CD4-positive, alpha-beta T cell (primary cell): ENCODE results near the gene NHSL2. TPM values are rescaled to one million over a fixed set of nuclear protein-coding genes. Genes with fewer than 3 reads are reported as not detected.

ENCODE experiments used
- ATAC-seq: fragments of 200-7000 bp; cut with Tn5 transposase; one replicate; pipeline ENCODE4 v1.10.0; 2022; ENCODE audit warnings: mild to moderate bottlenecking; ENCODE audit not compliant: poor library complexity
- CTCF ChIA-PET: fragments of 350-600 bp; sonication (Branson Sonifier 250); formaldehyde crosslinking; loops from one replicate; lab custom pipeline; 2021; ENCODE audit warnings: antibody characterized with exemption, inconsistent platforms; lab: Charles Lee
- POLR2A ChIA-PET: fragments of 350-600 bp; sonication (Branson Sonifier 250); formaldehyde crosslinking; loops from one replicate; lab custom pipeline; 2021; ENCODE audit warnings: antibody characterized with exemption, inconsistent platforms; lab: Charles Lee
- DNase-seq, 14 experiments: peaks; one replicate each; pipeline ENCODE4 v3.0.0-alpha.2; 2013 to 2020; ENCODE audit warnings: mixed read lengths in 2 of 14
- H3K27ac ChIP-seq, 2 donors: one replicate each; pipeline versions ENCODE4 v1.5.1 to v1.7.0; 2013; ENCODE audit warnings: low read length in 2 of 2, low read depth in 1 of 2, mild to moderate bottlenecking in 1 of 2
- H3K27me3 ChIP-seq, 2 experiments: 1 replicate in 1 of 2; 2 replicates in 1 of 2; pipeline versions ENCODE4 v1.6.1 to v1.7.0; 2013; ENCODE audit warnings: low read length in 2 of 2, control low read depth in 1 of 2, mild to moderate bottlenecking in 1 of 2, moderate library complexity in 1 of 2; ENCODE audit not compliant: insufficient read depth in 2 of 2, control insufficient read depth in 1 of 2
- H3K36me3 ChIP-seq: one replicate; pipeline ENCODE4 v1.6.1; 2013; ENCODE audit warnings: low read length, control low read depth; ENCODE audit not compliant: insufficient read depth
- H3K4me1 ChIP-seq: one replicate; pipeline ENCODE4 v1.6.1; 2013; ENCODE audit warnings: low read length, control low read depth; ENCODE audit not compliant: insufficient read depth
- H3K4me3 ChIP-seq: one replicate; pipeline ENCODE4 v1.5.1; 2013; ENCODE audit warnings: mild to moderate bottlenecking, low read length, moderate library complexity
- H3K9me3 ChIP-seq, 2 experiments: 1 replicate in 1 of 2; 2 replicates in 1 of 2; pipeline versions ENCODE4 v1.6.1 to v1.7.0; 2013; ENCODE audit warnings: low read length in 2 of 2, mild to moderate bottlenecking in 2 of 2, control low read depth in 1 of 2, moderate library complexity in 1 of 2; ENCODE audit not compliant: control insufficient read depth in 1 of 2, insufficient read depth in 1 of 2
- H3K27ac Mint-ChIP-seq: one replicate; pipeline ENCODE4 v1.8.0; 2020; ENCODE audit warnings: mixed read lengths
- H3K27me3 Mint-ChIP-seq: one replicate; pipeline ENCODE4 v1.8.0; 2021; ENCODE audit warnings: mixed read lengths
- H3K36me3 Mint-ChIP-seq: one replicate; pipeline ENCODE4 v1.8.0; 2021; ENCODE audit warnings: low read depth, mixed read lengths
- H3K4me1 Mint-ChIP-seq: one replicate; pipeline ENCODE4 v1.8.0; 2021; ENCODE audit warnings: low read depth, mixed read lengths
- H3K4me3 Mint-ChIP-seq: one replicate; pipeline ENCODE4 v1.8.0; 2020; ENCODE audit warnings: mild to moderate bottlenecking, mixed read lengths
- H3K9me3 Mint-ChIP-seq: one replicate; pipeline ENCODE4 v1.8.0; 2020; ENCODE audit warnings: mixed read lengths
- intact Hi-C, 2 experiments: fragments of 100-400 bp; cut with DNase I in 1 of 2; cut with micrococcal nuclease in 1 of 2; formaldehyde crosslinking; loops; one replicate each; pipeline versions ENCODE4 v1.15.1 to v1.9.0; 2023 to 2025; cut with DNase I, micrococcal nuclease
- total RNA-seq, 174 experiments: library from RNA in 2 of 174; stranded (reverse) in 2 of 174; gene quantifications; one replicate each; pipeline ENCODE4 v1.2.3 and lab custom pipeline; 2021 to 2026
- TF ChIP-seq, protein P1 (sequence below): fragments of 200-600 bp; IDR thresholded peaks from one replicate; pipeline ENCODE4 v1.8.0; 2022; ENCODE audit warnings: antibody characterized with exemption, mild to moderate bottlenecking

The NHSL2 gene
- total RNA-seq, 2 experiments from 2014 or later = 1.3 to 1.5 TPM

DNA sequence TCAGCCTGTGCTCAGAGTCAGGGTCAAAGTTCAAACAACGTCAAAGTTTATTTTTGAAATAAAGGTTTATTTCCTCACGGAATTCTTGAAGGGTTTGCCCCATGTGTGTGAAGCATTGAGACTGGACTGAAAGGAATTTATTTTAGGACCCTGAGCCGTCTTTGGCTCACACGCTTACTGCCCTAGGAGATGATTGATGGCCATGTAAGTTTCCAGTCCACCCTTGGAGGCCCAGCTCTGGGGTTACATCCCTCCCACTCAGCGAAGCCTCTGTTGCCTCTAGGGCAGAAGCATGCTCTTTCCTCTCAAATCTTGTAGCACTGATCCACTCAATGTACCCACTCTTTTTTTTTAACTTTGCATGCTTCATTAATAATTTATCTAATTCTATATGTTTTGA is 4.5 kb upstream of the NHSL2 start:
- CTCF ChIA-PET = no interaction called here
- no peak for DNase-seq
- intact Hi-C loops = no loop called here
- Mint-ChIP-seq H3K27ac (no peak overlapping the region), H3K4me3 (no peak overlapping the region), H3K9me3 (no peaks in the 10 kb centered on the region), H3K27me3 (peaks cover 56% of the 10 kb centered on the region), H3K36me3 (no peaks in the 10 kb centered on the region), H3K4me1 (peaks cover 7% of the 10 kb centered on the region)
- no peak for ATAC-seq
- H3K4me1 ChIP-seq = peaks cover 8% of the 10 kb centered on the region
- POLR2A ChIA-PET = no interaction called here
- no peaks in the 10 kb centered on the region for H3K36me3 ChIP-seq
- no peak overlapping the region for H3K4me3 ChIP-seq
- H3K9me3 ChIP-seq = no peaks in the 10 kb centered on the region
- TF ChIP-seq, protein P1, sequence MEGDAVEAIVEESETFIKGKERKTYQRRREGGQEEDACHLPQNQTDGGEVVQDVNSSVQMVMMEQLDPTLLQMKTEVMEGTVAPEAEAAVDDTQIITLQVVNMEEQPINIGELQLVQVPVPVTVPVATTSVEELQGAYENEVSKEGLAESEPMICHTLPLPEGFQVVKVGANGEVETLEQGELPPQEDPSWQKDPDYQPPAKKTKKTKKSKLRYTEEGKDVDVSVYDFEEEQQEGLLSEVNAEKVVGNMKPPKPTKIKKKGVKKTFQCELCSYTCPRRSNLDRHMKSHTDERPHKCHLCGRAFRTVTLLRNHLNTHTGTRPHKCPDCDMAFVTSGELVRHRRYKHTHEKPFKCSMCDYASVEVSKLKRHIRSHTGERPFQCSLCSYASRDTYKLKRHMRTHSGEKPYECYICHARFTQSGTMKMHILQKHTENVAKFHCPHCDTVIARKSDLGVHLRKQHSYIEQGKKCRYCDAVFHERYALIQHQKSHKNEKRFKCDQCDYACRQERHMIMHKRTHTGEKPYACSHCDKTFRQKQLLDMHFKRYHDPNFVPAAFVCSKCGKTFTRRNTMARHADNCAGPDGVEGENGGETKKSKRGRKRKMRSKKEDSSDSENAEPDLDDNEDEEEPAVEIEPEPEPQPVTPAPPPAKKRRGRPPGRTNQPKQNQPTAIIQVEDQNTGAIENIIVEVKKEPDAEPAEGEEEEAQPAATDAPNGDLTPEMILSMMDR = no peak
- H3K27ac ChIP-seq = no peak overlapping the region
- H3K27me3 ChIP-seq = peaks cover 24 to 31% of the 10 kb centered on the region in 2 experiments

GRCh38 chrX:71908387-71908786 is 2.3 kb upstream of the NHSL2 start:
- peaks cover 24 to 41% of the 10 kb centered on the region in 2 experiments for H3K27me3 ChIP-seq
- TF ChIP-seq, protein P1 = no peak
- intact Hi-C loops = no loop called here
- no peak overlapping the region for H3K4me3 Mint-ChIP-seq
- peaks cover 16% of the 10 kb centered on the region for H3K4me1 ChIP-seq
- no peaks in the 10 kb centered on the region for H3K9me3 Mint-ChIP-seq
- DNase-seq = no peak
- CTCF ChIA-PET = no interaction called here
- H3K27ac ChIP-seq = no peak overlapping the region
- H3K36me3 ChIP-seq = no peaks in the 10 kb centered on the region
- H3K27ac Mint-ChIP-seq = no peak overlapping the region
- H3K4me1 Mint-ChIP-seq = peaks cover 7% of the 10 kb centered on the region
- no peak overlapping the region for H3K4me3 ChIP-seq
- POLR2A ChIA-PET = no interaction called here
- no peak for ATAC-seq
- no peaks in the 10 kb centered on the region for H3K36me3 Mint-ChIP-seq
- peaks cover 61% of the 10 kb centered on the region for H3K27me3 Mint-ChIP-seq
- no peaks in the 10 kb centered on the region for H3K9me3 ChIP-seq

- Histone ChIP-seq H3K4me3 (peak overlapping the region; percentile 32), H3K27ac (no peak overlapping the region), H3K27me3 (peaks cover 24 to 41% of the 10 kb centered on the region in 2 experiments), H3K9me3 (no peaks in the 10 kb centered on the region), H3K36me3 (no peaks in the 10 kb centered on the region), H3K4me1 (peaks cover 16% of the 10 kb centered on the region)
- POLR2A ChIA-PET = no interaction called here
- TF ChIP-seq, protein P1 = no peak
- no peaks in the 10 kb centered on the region for H3K9me3 Mint-ChIP-seq
- peaks cover 75% of the 10 kb centered on the region for H3K27me3 Mint-ChIP-seq
- no peak overlapping the region for H3K27ac Mint-ChIP-seq
- CTCF ChIA-PET = no interaction called here
- H3K4me1 Mint-ChIP-seq = peaks cover 7% of the 10 kb centered on the region
- H3K4me3 Mint-ChIP-seq = no peak overlapping the region
- DNase-seq = no peak
- intact Hi-C loops = no loop called here
- no peak for ATAC-seq
- H3K36me3 Mint-ChIP-seq = no peaks in the 10 kb centered on the region
Measured at GRCh38 chrX:71909956-71910355, 689 bp upstream of the NHSL2 start.
